ENCODE results near the gene MEIS2.

MEIS2 gene

GRCh38 chr15:37112171-37112570, 11.8 kb upstream of the MEIS2 start:
- DNase-seq: no peak

- DNase-seq: no peak
Measured at GRCh38 chr15:37111427-37111717, 11.0 kb upstream of the MEIS2 start.

GRCh38 chr15:37109872-37110572, 9.7 kb upstream of the MEIS2 start:
- no peak for DNase-seq

- DNase-seq: no peak
Measured at GRCh38 chr15:37109168-37109871, 9.0 kb upstream of the MEIS2 start.

GRCh38 chr15:37108381-37109167, 8.2 kb upstream of the MEIS2 start:
- DNase-seq: no peak

- no peak for DNase-seq
Measured at GRCh38 chr15:37107744-37108380, 7.5 kb upstream of the MEIS2 start.

GRCh38 chr15:37107071-37107743, 6.9 kb upstream of the MEIS2 start:
- DNase-seq: no peak

GRCh38 chr15:37106490-37107001, 6.2 kb upstream of the MEIS2 start:
- DNase-seq: peak; percentile 14 to 18

GRCh38 chr15:37105889-37106288, 5.5 kb upstream of the MEIS2 start:
- no peak for DNase-seq

GRCh38 chr15:37105029-37105428, 4.7 kb upstream of the MEIS2 start:
- no peak for DNase-seq

- DNase-seq: no peak
Measured at GRCh38 chr15:37104424-37104981, 4.2 kb upstream of the MEIS2 start.

GRCh38 chr15:37103475-37104423, 3.4 kb upstream of the MEIS2 start:
- no peak for DNase-seq

GRCh38 chr15:37103163-37103435, 2.8 kb upstream of the MEIS2 start:
- no peak for DNase-seq

- DNase-seq: no peak
Measured at GRCh38 chr15:37102305-37103162, 2.2 kb upstream of the MEIS2 start.

GRCh38 chr15:37101980-37102304, 1.6 kb upstream of the MEIS2 start:
- DNase-seq: peak; percentile 47 to 53

- DNase-seq: peak in 1 of 2 donors; percentile 64
Measured at GRCh38 chr15:37100966-37101215, 542 bp upstream of the MEIS2 start.

GRCh38 chr15:37099319-37100108, 835 bp downstream of the MEIS2 start:
- DNase-seq: no peak

- peak; percentile 39 to 60 for DNase-seq
Measured at GRCh38 chr15:37098468-37099318, 1.7 kb downstream of the MEIS2 start.
